Limb (tissue), 2 donors: ENCODE measurements around the gene CAMK2A.

ENCODE experiments used
- DNase-seq, 2 donors: peaks; one replicate each; pipeline ENCODE4 v3.0.0-alpha.2; 2016; ENCODE audit errors: extremely low spot score in 2 of 2

Gene CAMK2A

GRCh38 chr5:150289551-150290390 lies at the start of gene CAMK2A:
Gene CAMK2A, minus strand, starts transcription at chr5:150289773. Its CDS starts 148 bp downstream, at chr5:150289625.
- DNase-seq = peak in 1 of 2 donors; percentile 75

GRCh38 chr5:150339165-150339564 lies 49.6 kb upstream of the CAMK2A start:
- peak; percentile 60 for DNase-seq

GRCh38 chr5:150338546-150338945 lies 49.0 kb upstream of the CAMK2A start:
- DNase-seq = no peak

DNA sequence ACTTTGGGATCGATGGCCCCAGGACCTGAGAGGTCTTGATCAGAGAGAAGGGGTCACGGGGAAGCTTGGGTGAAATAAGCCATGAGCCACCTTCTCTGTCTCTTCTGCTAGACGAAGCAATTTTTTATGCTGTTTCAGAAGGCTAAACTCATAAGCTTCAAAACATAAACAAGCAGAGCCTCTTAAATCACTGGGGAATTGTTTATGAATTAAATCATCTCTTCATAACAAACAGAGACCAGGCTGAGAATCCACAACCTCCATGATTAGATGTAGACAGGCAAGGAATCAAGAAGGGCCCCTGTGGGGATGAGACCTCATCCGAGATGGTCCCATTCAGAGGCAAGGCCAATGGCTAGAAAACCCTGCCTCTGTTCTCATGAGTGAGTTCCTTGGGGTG lies 46.2 kb upstream of the CAMK2A start:
- no peak for DNase-seq

DNA sequence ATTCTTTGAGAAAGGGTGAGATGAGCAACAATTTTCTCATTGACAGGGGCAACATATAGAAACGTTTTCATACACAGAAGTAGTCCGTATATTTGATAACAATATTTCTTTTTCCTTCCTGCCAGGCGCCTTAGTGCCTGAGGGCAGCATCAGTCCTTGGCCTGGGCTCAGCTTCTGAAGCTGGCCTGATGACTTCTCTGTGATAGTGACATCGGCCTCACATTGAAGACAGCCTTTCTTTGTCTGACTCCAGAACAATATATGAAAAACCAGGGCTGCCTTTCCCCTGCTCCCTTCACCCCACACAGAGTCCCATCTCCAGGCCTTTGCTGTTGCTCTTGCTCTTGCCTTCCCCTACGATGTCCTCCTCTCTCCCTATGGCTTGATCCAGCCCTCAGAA lies 43.8 kb upstream of the CAMK2A start:
- no peak for DNase-seq

DNA sequence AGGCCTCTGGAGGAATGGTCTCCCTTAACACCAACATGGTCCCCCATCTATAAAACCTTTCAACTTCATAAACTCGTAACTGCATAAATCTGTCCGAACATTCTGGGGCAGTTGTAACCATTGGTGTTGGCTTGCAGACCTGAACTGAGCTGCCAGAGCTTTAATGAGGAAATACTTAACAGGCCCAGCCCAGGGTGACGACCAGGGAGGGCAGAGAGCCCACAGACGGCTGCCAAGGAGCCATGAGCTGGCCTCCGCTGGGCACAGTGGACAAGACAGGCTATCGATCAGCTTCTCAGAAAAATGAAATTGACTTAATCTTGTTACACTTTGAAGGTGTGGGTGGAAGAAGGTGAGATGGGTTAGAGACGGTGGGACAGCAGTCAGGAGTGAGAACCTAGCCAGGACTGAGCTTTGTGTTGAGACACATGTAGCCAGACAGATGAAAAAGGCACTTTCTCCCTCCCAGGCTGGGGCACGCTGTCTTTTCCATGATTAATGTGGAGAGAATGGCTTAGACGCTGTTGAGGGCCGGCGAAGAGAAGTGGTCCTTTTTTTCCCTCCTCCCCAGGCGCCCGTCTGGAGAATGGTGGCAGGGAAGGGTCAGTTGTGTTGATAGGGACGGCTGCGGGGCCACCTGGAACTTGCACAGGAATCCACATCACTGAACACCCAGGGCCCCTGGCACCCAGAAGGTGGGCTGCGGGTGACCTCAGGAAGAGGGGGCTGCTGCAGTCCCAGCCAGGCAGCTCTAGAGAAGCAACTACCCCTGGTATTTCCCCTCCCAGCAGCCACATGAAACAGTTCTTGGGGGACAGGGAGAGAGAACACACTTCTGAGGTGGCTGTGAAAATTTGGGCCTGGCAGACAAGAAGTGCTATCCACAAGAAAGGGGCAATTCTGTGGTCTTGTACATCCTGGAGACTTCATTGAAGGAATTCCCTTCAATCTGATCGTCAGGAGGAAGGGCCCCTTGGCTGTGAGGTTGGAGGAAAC lies 40.6 kb upstream of the CAMK2A start:
- no peak for DNase-seq

GRCh38 chr5:150329038-150329437 lies 39.5 kb upstream of the CAMK2A start:
- DNase-seq = no peak

GRCh38 chr5:150328515-150328914 lies 38.9 kb upstream of the CAMK2A start:
- no peak for DNase-seq

DNA sequence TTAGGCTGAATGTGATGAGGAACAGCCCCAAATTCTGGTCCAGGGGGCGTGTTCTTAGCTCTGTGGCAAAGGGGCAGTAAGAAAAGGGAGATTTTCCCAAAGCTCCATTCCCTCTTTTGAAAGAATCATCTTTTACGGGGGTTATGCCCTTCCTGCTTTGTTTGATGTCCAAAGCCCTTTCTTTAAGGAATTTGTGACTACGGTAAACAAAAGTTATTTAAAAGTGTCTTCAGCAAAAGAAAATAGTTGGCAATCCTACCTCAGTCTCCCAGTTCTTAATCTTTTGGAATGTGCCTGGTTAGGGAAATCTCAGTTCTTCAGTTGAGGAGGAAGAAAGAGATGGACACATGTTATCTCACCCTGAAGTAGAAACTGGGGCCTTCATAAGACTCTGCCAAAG lies 37.6 kb upstream of the CAMK2A start:
- no peak for DNase-seq

DNA sequence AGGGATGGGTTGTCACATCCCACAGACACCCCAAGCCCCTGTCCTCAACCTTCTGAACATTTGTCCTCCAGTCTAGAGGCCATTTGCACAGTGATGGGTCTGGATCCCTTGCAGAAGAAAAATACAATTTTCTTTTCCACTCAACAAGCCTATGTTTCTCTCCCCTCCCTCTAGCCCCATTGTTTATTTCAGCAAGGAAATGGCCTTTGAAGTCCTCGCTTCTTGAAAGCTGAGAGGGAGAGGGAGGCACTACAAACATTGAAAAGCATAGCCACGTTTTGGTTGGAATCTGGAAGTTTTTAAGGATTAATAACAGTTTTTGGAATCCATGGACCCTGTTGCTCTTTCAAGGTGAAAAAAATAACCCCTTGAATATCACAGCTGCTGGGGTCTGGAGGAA lies 37.1 kb upstream of the CAMK2A start:
- no peak for DNase-seq

- DNase-seq = no peak
Observed at GRCh38 chr5:150325426-150325825, 35.9 kb upstream of the CAMK2A start.

DNA sequence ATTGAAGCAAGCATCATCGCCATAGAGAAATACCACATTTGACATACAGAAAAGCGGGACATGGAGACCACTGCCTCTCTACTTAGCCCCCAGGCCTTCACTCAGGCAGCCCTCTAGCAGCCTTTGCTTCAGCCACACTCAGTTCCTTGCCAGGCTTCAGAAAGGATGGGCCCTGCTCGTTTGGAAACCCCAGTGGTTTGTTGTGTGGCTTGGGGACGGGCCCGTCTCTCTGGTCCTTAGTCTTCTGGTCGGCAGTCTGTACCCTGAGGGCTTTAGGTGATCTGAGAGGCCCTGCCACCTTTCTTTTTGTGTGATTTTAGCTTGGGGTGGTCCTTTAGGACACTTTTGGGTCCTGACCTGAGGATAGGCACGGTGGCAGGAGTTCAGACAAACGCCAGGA lies 34.2 kb upstream of the CAMK2A start:
- DNase-seq = no peak

- DNase-seq = no peak
Observed at GRCh38 chr5:150323092-150323491, 33.5 kb upstream of the CAMK2A start.

DNA sequence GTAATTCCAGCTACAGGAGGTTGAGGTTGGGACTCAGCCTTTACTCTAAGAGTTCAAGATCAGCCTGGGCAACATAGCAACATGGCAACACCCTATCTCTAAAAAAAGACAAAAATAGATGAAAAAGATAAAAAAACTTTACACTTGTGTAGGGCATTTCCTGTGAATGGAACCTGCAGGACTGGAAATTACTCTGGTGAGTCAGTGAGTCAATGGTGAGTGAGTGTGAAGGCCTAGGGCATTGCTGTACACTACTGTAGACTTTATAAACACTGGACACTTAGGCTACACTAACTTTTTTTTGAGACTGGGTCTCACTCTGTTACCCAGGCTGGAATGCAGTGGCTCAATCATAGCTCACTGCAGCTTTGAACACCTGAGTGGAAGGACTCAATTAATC lies 32.6 kb upstream of the CAMK2A start:
- no peak for DNase-seq

DNA sequence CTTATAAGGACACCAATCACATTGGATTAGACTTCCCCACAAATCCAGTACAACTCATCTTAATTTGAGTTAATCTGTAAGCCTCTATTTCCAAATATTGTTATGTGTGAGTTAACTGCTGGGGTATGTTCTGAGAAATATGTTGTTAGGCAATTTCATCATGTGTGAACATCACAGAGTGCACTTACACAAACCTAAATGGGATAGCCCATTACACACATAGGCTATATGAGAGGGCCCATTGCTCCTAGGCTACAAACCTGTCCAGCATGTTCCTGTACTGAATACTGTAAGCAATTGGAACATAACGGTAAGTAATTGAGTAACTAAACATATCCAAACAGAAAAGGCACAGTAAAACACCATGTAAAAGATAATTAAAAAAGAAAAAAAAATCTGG lies 32.2 kb upstream of the CAMK2A start:
- DNase-seq = no peak

DNA sequence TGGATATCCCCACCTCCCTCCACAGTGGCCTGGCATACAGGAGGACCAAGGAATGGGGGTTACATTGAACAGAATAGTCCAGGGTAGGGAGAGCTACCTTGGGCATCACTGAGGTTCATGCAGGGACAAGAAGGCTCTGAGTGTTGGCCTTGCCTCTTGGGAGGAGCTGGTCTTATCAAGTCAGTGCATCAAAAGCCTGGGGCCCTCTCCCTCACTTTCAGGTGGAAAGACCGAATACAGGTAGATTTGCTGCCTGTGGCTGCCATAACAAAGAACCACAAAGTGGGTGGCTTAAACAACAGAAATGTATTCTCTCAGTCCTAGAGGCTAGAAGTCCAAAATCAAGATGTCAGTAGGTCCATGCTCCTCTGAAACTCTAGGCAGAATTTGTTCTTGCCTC lies 31.6 kb upstream of the CAMK2A start:
- no peak for DNase-seq

- no peak for DNase-seq
Observed at GRCh38 chr5:150320044-150320613, 30.6 kb upstream of the CAMK2A start.

- no peak for DNase-seq
Observed at GRCh38 chr5:150319484-150319790, 29.9 kb upstream of the CAMK2A start.

DNA sequence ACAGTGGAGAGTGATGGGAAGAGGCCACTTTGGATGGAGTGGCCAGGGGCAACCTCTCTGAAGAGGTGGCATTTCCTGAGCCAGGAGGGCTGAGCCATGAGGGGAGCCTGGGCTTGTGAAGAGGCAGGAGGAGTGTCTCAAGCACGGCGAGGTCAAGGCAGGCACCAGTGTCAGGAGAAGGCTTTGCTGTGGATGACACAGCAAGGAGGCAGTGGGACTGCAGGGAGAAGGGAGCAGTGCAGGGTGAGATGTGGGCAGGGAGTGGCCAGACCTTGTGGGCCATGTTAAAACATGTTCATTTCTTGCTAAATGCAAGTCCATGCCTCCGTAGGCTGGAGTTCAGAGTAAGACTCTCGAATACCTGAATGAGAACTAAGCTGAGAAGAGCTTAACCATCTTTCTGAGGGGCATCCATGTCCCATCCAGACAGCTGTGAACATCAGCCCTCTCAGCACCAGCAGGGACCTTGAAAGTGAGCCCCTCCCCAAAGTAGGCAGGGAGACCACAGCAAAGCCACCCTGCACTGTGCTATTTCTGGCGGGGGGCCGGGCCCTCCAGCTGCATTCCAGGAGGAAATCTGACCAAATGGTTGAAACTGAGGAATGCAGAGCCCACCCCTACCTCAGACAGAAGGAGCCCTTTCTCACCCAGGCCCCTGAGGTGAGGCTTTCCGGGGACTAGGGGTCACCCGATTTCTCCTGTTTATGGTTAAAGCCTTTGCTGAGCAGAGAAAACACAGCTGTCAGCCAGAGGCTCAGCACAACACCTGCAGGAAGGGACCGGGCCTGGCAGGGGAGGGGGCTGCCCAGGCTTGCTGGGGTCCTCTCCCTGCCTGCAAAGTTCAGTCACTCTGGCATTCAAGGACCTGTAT lies 29.3 kb upstream of the CAMK2A start:
- no peak for DNase-seq

DNA sequence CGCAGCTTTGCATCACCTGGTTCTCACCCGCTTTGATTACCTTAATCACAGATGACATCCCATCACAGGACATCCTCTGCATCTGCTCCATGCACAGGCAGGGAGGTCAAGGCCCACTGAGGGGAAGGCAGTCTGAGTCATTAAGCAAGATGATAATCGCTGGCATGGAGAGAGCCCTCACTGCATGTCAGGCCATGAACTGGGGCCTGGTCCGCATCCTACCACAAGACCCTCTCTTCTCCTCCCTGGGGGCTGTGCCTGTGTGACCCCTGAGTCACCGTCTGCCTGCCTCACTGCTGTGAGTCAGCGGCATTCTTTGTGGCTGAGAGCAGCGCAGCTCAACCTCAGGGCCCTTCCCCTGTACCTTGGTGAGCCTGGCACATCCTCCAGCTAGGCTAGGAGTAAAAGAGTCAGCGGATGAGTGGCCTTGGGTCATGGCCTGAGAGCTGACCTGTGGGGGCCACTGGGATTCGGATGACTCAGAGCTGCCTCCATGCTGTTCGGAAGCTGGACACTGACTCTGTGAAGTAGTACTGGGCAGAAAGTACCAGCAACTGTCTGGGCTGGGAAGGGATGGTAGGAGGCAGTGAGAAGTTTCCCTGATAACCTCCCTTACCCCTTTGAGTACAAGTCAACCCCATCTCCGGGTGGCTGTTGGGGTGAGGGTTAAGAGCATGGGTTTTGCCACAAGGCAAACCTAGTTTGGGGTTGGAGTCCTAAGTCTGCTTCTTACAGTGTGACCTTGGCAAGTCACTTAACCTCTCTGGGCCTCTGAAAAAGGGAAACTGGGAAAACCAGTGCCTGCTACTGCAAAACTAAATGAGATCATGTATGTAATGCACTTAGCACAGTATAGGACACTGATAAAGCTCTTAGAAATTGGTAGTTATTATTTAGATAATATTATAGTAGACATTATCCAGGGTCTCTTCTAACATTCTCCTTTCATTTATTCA lies 27.8 kb upstream of the CAMK2A start:
- DNase-seq = no peak
